OCI-M2 (cell line): Measurements from ENCODE around the gene ADAM12.
"Not testable (repeated sequence)": the region's sequence is repeated elsewhere in the genome, so short reads cannot be mapped to it uniquely, and the experiment has no call there.

Source experiments
- DNase-seq: peaks from one replicate; lab custom pipeline; 2025; ENCODE audit not compliant: unreplicated experiment; lab: John Stamatoyannopoulos, UW

Gene ADAM12

DNA sequence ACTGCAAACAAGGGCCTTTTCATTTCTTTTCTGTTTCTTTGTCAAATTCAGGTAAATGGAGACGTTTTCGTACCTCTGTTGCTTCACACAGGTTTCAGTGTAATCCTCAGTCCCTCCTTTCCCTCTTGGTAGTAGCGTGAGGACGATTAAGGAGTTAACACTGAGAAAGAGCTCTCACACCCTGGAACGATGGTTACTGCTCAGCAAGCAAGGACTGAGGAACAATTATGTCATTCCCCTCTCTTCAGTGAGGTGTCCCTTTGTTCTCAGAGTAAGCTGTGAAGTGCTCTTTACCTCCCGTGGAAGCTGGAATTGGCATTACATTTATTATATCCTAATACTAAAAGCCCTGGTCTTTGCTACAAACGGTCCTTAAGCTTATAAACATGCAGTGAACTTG, 396.0 kb downstream of the ADAM12 start:
- no peak for DNase-seq

DNA sequence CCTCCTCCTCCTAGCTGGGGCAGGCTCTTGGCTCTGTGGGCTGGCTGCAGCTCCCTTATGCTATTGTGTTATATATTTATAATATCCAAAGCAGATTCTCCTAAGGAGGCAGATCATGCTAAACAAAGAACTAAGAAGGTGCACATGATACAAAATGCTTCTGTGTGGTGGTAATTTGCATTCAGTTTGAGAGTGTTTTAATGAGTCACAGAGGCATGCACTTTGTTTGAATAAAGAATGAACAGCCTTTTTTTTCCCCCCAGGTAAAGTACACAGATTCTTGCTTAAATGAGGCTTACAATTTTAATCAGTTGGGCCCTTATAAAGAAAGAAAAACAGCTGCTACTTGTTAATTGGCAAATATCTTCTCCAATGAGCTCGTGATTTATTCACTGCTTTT, 396.9 kb downstream of the ADAM12 start:
- DNase-seq, result no peak

DNA sequence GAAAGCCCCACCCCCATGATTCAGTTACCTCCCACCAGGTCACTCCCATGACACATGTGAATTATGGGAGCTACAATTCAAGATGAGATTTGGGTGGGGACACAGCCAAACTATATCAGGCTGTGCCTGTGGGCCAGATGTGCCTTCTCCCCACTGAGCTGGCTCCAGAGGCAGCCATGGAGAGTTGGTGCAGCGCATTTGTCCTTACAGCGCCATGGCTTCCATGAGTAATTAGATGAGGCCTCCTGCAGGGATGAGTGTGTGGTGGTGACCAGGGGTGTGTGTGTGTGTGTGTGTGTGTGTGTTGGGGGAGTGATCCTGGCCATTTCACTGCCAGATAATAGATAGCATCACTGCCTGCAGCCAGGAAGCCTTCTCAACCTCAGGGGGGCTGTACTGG, 397.3 kb downstream of the ADAM12 start:
- DNase-seq, result no peak

DNA sequence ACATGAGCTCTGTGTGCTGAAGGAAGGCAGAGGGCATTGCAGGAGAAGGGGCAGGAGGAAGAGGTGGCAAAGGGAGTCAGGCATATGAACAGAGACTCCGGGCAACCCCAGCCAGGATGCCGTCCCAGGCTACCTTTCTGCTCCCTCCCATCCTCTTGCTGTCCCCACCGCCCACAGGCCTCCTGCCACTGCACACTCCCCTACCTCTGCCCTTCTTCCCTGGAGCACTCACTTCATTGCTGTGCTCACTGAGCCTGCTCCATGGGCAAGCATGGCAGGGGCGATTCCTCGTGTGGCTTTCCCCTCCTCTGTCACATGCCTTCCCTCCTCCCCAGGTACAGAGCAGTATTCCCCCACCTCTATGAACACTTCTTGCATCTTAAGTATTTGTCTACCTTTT, 398.5 kb downstream of the ADAM12 start:
- DNase-seq, result no peak

DNA sequence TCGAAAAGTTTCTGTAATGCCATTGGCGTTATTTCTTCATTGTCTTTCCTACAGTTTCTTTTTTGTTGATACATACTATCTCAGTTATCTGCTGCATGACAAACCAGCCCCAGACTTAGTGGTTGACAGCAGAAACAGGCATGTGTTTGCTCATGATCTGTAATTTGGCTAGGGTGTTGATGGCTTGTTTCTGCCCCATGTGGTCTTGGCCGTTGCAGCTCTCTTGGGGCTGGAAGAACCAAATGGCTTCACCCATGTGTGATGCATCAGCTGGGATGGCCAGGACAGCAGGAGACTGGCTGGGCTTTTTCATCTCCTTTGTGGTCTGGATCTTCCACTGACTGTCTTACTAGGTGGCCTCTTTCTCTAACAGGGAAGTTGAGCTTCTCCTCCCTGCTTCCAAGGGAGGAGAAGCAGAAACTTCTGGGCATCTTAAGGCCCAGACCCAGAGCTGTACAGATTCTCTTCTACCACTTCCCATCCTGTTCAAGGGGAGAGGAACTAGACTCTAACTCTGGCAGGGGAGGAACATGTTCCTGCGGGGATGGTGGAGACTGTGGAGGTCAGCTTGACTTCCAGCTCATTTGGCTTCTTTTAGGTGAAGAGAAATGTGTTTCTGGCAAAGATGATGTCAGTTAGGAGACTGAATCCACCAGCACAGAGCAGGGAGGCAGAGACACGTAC, 402.6 kb downstream of the ADAM12 start:
- DNase-seq, result no peak

DNA sequence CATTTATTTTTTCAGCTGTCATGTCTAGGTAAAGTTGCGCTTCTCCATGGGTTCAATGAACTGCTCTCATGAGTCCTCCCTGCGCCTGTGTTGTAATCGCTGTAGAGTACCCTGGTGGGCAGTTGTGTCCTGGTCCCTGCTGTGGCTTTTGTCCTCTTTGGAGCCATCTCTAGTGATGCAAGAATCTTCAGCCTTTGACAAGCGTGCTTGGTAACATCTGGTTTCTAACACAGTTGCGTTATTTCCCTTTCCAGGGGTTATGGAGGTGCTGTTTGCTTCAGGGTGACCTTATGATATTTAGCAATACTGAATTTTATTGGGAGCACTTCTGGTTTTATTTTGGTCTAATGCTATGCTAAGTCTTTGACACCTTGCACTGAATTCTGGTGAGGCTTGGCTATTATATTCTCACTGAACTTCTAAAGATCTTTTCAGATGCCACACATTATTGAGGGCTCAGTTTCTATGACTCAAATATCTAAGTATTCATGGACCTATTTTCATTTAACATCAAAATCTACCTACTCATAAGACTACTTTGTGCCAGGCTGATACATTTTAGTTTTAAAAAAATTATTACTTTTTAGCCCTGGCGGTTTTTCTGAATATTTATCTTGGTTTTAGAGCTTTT, 403.3 kb downstream of the ADAM12 start:
- DNase-seq, result no peak

DNA sequence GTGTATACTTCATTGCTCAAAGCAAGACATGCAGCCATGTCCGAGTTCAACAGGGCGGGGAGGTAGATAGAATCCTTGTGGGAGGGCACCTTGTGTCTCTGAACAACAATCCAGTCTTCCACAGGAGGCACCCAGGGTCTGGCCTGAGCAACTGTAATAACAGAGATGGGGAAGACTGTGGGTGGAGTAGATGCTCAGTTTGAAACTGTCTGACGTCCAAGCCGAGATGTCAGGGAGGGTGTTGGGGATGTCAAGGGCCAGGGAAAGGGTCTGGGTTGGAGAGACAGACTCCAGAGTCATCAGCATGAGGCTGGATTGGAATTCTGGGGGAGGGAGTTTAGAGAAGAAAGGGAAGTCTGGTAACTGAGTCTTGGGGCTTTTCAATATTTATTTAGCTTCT, 403.9 kb downstream of the ADAM12 start:
- DNase-seq, result no peak

DNA sequence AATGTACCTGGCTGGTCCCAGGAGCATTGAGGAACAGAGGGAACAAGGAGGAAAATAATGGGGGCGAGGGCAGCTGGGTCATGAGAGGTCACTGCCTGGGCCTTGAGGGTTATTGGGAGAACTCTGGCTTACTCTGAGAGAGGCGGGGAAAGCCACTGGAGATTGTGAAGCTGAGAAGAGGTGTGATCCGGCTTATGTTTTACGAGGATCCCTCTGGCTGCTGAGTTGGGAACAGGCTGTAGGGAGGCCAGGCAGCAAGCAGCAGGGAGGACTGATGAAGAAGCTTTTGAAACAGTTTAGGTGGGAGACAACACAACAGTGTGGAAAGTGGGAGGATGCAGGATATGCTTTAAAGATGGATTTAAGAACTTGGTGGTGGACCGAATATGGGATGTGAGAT, 404.6 kb downstream of the ADAM12 start:
- DNase-seq, result no peak

DNA sequence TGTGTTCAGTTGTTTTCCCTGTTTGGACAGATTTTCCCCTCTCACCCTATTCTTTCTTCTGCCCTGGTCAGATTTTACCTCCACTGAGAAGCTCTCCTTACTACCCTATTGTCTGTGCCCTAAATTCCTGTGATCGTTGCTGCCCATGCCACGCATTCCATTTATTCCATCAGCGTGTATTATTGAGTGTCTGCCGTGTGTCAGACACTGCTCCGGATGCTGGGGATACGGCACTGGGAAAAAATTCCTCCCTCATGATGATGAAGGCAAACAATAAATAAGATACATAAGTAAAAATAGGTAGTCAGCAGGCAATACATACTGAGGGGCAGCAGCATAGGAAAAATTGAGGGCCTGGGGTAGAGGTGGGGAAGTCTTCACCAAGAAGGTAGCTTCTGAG, 405.1 kb downstream of the ADAM12 start:
- DNase-seq, result no peak

DNA sequence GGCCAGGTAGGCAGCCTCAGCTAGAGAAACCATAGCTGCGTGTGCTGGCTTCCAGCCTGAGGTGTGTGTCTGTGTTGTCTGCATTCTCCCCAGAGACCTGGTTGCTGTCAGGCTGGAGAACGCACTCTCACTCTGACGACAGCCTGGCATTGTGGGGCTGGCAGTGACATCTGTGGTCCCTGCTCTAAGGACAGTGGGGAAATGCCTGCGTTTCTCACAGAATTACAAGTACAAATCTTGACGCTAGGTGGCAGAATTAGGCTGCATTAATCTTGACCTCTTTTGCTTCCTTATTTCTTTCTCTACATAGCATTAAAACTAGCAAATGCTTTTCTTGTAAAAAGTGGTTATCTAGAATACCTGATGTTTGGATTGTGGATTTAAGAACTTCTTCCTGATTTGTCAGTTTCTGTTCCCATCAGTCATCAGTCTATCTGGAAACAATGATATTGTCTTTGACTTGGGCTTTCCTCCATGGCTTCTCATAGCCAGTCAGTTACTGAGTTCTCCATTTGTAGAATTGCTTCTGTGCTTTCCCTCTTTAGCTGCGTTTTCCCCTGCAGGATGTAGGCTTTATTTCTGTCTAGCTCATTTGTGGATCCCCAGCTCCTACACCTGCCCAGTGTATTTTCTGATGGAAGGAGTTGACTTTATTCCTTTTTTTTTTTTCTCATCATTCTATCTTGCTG, 405.9 kb downstream of the ADAM12 start:
- peak; percentile 41 for DNase-seq

DNA sequence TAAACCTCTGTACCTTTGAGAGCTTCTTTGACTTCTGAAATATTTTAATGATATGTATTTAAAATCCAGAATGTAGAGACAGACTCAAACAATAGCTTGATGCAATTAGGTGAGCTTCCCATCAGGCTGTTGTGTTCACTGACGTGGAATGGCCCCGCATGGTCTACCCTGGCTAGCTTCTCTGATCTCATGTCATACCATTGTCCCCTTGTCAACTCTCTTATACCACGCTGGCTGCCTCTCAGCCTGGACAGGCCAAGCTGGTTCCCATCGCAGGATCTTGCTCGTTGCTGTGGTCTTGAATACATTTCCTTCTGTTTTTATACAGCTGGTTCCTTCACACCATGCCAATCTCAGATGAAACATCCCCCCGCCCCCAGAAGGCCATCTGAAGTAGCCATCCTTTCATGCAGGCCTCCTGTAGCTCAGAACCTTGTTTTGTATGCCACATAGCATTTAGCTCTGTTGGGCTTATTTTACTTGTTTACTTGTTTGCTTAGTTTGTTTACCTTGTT, 407.7 kb downstream of the ADAM12 start:
- DNase-seq, result no peak

DNA sequence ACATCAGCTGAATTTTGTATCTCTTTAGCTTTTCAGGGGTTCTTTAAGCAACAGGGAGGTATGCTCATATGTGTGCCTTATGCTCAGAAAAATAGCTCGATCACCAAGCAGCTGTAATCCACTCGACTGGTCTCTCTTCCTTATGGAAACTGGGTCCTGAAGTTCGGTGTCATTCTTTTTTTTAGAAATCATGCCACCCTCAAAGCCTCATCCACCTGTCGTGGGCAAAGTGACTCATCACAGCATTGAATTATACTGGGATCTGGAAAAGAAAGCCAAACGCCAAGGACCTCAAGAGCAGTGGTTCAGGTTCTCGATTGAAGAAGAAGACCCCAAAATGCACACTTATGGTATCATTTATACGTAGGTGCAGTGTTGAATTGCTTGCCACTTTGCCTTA, 408.3 kb downstream of the ADAM12 start:
- no peak for DNase-seq

DNA sequence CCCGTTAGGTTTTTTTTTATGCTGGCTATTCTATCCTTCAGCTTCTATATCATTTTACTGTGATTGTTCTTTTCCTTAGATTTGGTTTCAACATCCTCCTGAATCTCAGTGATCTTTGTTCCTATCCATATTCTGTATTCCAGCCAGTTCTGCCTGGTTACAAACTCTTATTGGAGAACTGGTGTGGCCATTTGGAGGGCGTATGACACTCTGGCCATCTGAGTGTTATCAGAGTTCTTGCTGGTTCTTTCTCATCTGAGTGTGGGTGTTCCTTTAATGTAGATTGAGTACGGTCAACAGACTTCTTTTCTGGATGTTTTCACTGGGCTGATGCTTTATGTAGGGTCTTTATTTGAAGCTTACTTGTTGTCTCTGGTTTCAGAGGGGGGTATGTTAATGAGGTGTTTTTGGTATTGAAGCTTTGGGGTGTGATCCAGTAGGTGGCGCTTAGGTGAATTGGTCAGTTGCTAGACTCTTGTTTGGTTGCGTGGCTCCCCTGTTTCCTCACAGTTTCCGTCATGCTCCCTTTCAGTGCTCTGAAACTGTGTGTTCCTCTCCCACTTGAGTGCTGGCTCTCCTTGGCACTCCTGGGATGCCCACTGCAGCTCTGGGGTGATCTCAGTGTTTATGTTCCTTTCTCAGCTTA, 411.2 kb downstream of the ADAM12 start:
- no peak for DNase-seq

DNA sequence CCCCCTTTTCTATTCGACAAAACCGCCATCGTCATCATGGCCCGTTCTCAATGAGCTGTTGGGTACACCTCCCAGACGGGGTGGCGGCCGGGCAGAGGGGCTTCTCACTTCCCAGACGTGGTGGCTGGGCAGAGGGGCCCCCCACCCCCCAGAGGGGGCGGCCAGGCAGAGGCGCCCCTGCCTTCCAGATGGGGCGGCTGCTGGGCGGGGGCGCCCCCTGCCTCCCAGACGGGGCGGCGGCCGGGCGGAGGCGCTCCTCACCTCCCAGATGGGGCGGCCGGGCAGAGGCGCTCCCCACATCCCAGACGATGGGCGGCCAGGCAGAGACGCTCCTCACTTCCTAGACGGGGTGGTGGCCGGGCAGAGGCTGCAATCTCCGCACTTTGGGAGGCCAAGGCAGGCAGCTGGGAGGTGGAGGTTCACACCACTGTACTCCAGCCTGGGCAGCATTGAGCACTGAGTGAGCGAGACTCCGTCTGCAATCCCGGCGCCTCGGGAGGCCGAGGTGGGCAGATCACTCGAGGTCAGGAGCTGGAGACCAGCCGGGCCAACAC, 418.1 kb downstream of the ADAM12 start:
- DNase-seq, result not testable (repeated sequence)

DNA sequence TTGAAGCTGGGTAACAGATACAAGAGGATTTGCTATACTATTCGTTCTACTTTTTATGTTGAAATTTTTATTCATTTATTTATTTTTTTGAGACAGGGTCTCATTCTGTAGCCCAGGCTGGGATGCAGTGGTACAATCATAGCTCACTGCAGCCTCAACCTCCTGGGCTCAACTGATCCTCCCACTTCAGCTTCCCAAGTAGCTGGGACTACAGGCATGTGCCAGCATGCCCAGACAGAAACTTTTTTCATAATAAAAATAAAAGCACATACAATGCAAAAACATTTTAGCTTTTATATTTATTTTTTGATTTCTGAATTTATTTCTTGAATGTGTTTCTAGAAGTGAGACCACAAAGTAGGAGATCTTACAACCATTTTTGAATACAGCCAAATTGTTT, 420.7 kb downstream of the ADAM12 start:
- DNase-seq, result no peak

DNA sequence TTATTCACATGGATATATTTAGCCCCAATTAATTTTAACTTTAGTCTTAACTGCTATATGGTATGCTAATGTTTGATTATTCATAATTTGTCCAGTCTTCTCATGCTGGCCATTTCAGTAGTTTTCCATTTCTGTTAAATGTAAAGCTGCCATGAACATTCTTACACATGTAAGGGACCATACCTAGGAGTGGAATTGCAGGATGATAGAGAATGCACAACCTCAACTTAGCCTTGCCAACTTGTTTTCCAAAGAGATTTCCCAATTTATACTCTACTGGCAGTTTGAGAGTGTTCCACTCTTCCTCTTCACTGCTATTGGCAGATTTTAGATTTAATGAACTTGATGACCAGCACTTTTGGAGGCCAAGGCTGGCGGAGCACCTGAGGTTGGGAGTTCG, 423.7 kb downstream of the ADAM12 start:
- no peak for DNase-seq
